HepG2 (cell line): ENCODE results near the gene POLR2J2. TPM values are rescaled to one million over a fixed set of nuclear protein-coding genes. Genes with fewer than 3 reads are reported as not detected.
"Not testable (repeated sequence)": the region's sequence is repeated elsewhere in the genome, so short reads cannot be mapped to it uniquely, and the experiment has no call there.

Source experiments
- ATAC-seq: fragments of 200-7000 bp; cut with Tn5 transposase; 3 replicates; pipeline ENCODE4 v1.9.1; 2020; ENCODE audit warnings: mild to moderate bottlenecking, moderate library complexity
- BruUV-seq: library from RNA; stranded (reverse); fragments of 400-500 nt; replicated peaks from 2 replicates; lab custom pipeline; 2021; lab: Mats Ljungman, UMichigan
- CTCF ChIA-PET: fragments of 300-600 bp; formaldehyde crosslinking; extraction: SDS; loops from one replicate; lab custom pipeline; 2021; ENCODE audit warnings: low total read pairs, inconsistent platforms, low intra/inter-chr PET ratio; lab: Yijun Ruan, JAX
- POLR2A ChIA-PET: fragments of 350-600 bp; sonication (Branson Sonifier 250); formaldehyde crosslinking; loops from one replicate; lab custom pipeline; 2020; ENCODE audit warnings: antibody characterized with exemption, inconsistent platforms; lab: Yijun Ruan, JAX
- DNase-seq: peaks from one replicate; pipeline ENCODE4 v3.0.0-alpha.2; 2015; ENCODE audit warnings: low spot score
- FAIRE-seq: peaks from 3 replicates; lab custom pipeline; 2011; peaks lifted over from hg19 to GRCh38; lab: Jason Lieb, UNC
- H2AFZ ChIP-seq: one replicate; pipeline ENCODE4 v1.6.1; 2011; ENCODE audit warnings: low read length, inconsistent platforms
- H3K27ac ChIP-seq: fragments of 300-600 bp; 3 replicates; pipeline ENCODE4 v1.8.0; 2011; ENCODE audit warnings: mixed run types, mild to moderate bottlenecking, mixed read lengths, low read length, inconsistent platforms; ENCODE audit not compliant: insufficient read depth; ENCODE audit errors: extremely low read length
- H3K27me3 ChIP-seq, 2 experiments: fragments of 200-600 bp in 1 of 2; 2 replicates in 1 of 2; 3 replicates in 1 of 2; pipeline versions ENCODE4 v1.6.0 to v1.8.0; 2011; ENCODE audit warnings: low read length in 2 of 2, mild to moderate bottlenecking in 2 of 2, moderate library complexity in 2 of 2, inconsistent platforms in 1 of 2; ENCODE audit not compliant: insufficient read depth in 2 of 2, control insufficient read depth in 1 of 2
- H3K36me3 ChIP-seq, 2 experiments: fragments of 200-600 bp in 1 of 2; replicated peaks in 1 of 2; 2 replicates in 1 of 2; 3 replicates in 1 of 2; pipeline versions ENCODE4 v1.5.1 to v1.8.0; 2011; ENCODE audit warnings: low read length in 2 of 2, inconsistent platforms in 1 of 2; ENCODE audit not compliant: insufficient read depth in 2 of 2, control insufficient read depth in 1 of 2
- H3K4me1 ChIP-seq: 2 replicates; pipeline ENCODE4 v1.5.1; 2012; ENCODE audit warnings: low read length, inconsistent platforms; ENCODE audit not compliant: insufficient read depth
- H3K4me2 ChIP-seq: 2 replicates; pipeline ENCODE4 v1.6.0; 2011; ENCODE audit warnings: low read depth, low read length, inconsistent platforms
- H3K4me3 ChIP-seq, 3 experiments: fragments of 200-600 bp in 1 of 3; sonication (generic), shearing (Covaris generic) in 1 of 3; replicated peaks in 1 of 3; 2 replicates each; pipeline ENCODE4 v1.5.1; 2011 to 2016; ENCODE audit warnings: low read length in 3 of 3, inconsistent platforms in 2 of 3, low read depth in 2 of 3, mild to moderate bottlenecking in 2 of 3, control low read depth in 1 of 3, mixed read lengths in 1 of 3; ENCODE audit not compliant: insufficient read depth in 1 of 3
- H3K79me2 ChIP-seq: one replicate; pipeline ENCODE4 v1.6.1; 2011; ENCODE audit warnings: low read length, inconsistent platforms; ENCODE audit not compliant: insufficient read depth
- H3K9ac ChIP-seq: 2 replicates; pipeline ENCODE4 v1.6.0; 2011; ENCODE audit warnings: mild to moderate bottlenecking, low read depth, low read length, inconsistent platforms; ENCODE audit not compliant: insufficient read depth
- H3K9me3 ChIP-seq: 2 replicates; pipeline ENCODE4 v1.5.1; 2012; ENCODE audit warnings: mild to moderate bottlenecking, low read length
- H4K20me1 ChIP-seq: 2 replicates; pipeline ENCODE4 v1.6.0; 2011; ENCODE audit warnings: inconsistent platforms, mild to moderate bottlenecking, low read length, moderate library complexity; ENCODE audit not compliant: insufficient read depth
- GABPB1 ChIP-seq: IDR thresholded peaks from 2 replicates; pipeline ENCODE4 v1.6.1; 2016; ENCODE audit warnings: mild to moderate bottlenecking, missing genetic modification reagents, moderate library complexity, missing compliant biosample characterization
- KDM2A ChIP-seq: sonication (generic); formaldehyde crosslinking; IDR thresholded peaks from 2 replicates; pipeline ENCODE4 v1.4.0; 2020; ENCODE audit warnings: low read depth, missing genetic modification reagents, borderline replicate concordance
- WGBS: methylation state at CpG from one replicate; pipeline ENCODE4 v1.1.6; 2017; ENCODE audit warnings: low lambda C conversion rate; 5-methylcytosine and 5-hydroxymethylcytosine counted together
- in situ Hi-C: cut with HindIII; loops from 2 replicates; pipeline ENCODE4 v1.10.0; 2017; ENCODE audit warnings: low pct_unique_long_range_greater_than_20kb; ENCODE audit not compliant: extremely low pct_ligation_motif_present
- intact Hi-C: fragments of 100-400 bp; cut with micrococcal nuclease; formaldehyde crosslinking; loops from one replicate; pipeline ENCODE4 v1.10.0; 2022; ENCODE audit not compliant: unreplicated experiment
- polyA plus RNA-seq, 8 experiments: library from polyadenylated mRNA; depleted of rRNA in 3 of 8; stranded (reverse) in 7 of 8; unstranded in 1 of 8; fragments of >200 nt; fragmentation: Illumina TruSeq in 4 of 8; extraction: Trizol in 4 of 8; gene quantifications; 2 replicates each; pipeline versions ENCODE4 v1.2.1 to v1.2.3, GENCODE V29; 2011 to 2016; ENCODE audit warnings: low read depth in 4 of 8, missing spikeins in 1 of 8, mixed read lengths in 1 of 8; ENCODE audit not compliant: insufficient read depth in 1 of 8
- small RNA-seq, 3 experiments: library from RNA; depleted of rRNA; stranded (forward); fragments of <200 nt; gene quantifications; one replicate each; pipeline ENCODE3, GENCODE V24; 2012; ENCODE audit warnings: low read depth in 2 of 3, low replicate concordance in 1 of 3; ENCODE audit not compliant: insufficient read length in 3 of 3, insufficient read depth in 2 of 3
- total RNA-seq, 5 experiments: library from RNA; depleted of rRNA; stranded (reverse); fragments of >200 nt; fragmentation: Illumina TruSeq; extraction: Trizol; gene quantifications; 2 replicates each; pipeline ENCODE4 v1.2.3, GENCODE V29; 2016; ENCODE audit warnings: low read depth in 1 of 5
- TF ChIP-seq, protein P1 (sequence below): sonication (generic); formaldehyde crosslinking; IDR thresholded peaks from 2 replicates; pipeline ENCODE4 v1.4.0; 2020; ENCODE audit warnings: missing genetic modification reagents

POLR2J2 gene
- total and polyA plus RNA-seq, 2 of the 13 experiments (the other 11 are each of a cell fraction or from before 2014, with no cell fraction given), result 1.6 to 2.7 TPM

DNA sequence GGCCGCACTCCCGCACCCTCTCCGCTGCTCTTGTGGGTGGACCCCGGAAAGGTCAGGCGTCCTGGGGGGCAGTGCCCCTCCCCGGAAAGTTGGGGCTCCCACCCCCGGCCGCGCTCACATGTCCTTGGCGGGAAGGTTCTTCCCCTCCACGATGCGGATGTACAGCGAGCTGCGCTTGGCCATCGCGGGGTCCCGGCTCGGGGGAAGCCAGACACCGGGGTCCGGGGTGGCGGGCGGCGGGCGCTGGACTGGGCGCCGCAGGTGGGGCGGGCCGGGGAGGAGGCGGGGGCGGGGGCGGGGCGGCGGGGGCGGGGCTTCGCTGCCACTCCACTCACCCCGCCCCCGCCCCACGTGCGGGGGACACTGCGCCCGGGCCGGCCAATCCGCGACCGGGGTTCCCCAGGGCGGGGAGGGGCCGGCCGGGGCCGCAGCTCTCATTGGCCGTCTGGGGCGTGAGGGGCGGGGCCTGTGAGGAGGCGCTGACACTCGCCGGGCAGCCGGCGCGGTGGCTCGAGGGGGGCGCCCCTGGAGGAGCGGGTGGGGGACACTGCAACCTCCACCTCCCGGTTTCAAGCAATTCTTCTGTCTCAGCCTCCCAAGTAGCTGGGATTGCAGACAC is 54.8 kb downstream of the POLR2J2 start, which contains the start of gene RASA4:
Gene RASA4 (minus strand): TSS at position 250 of the 619 bp plus-strand sequence. CDS start 67 bp downstream, at position 183.
- WGBS, result no CpG with 5 or more reads among the region's 62 CpGs
- H3K79me2 ChIP-seq, H4K20me1 ChIP-seq, H3K36me3 ChIP-seq, intact Hi-C loops, H2AFZ ChIP-seq, DNase-seq, in situ Hi-C loops, FAIRE-seq, H3K27me3 ChIP-seq, H3K9ac ChIP-seq, H3K4me1 ChIP-seq, POLR2A ChIA-PET, H3K27ac ChIP-seq, H3K9me3 ChIP-seq, BruUV-seq, CTCF ChIA-PET: not testable (repeated sequence)
- peak; percentile 41; the same call in 1 of the 2 replicates for TF ChIP-seq KDM2A (CRISPR knock-in tag)
- TF ChIP-seq, protein P1, sequence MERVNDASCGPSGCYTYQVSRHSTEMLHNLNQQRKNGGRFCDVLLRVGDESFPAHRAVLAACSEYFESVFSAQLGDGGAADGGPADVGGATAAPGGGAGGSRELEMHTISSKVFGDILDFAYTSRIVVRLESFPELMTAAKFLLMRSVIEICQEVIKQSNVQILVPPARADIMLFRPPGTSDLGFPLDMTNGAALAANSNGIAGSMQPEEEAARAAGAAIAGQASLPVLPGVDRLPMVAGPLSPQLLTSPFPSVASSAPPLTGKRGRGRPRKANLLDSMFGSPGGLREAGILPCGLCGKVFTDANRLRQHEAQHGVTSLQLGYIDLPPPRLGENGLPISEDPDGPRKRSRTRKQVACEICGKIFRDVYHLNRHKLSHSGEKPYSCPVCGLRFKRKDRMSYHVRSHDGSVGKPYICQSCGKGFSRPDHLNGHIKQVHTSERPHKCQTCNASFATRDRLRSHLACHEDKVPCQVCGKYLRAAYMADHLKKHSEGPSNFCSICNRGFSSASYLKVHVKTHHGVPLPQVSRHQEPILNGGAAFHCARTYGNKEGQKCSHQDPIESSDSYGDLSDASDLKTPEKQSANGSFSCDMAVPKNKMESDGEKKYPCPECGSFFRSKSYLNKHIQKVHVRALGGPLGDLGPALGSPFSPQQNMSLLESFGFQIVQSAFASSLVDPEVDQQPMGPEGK (CRISPR knock-in tag), result peak; percentile 40; the same call in 1 of the 2 replicates
- peak; percentile 12; the same call in 1 of the 2 replicates for TF ChIP-seq GABPB1
- Histone ChIP-seq H3K4me3 (peak within 1 kb of the TSS in 2 of 3 experiments; percentile 46 to 47; a peak in 3 of 6 replicates), H3K4me2 (peak within 1 kb of the TSS; percentile 36; the same call in 1 of the 2 replicates)
- peak; percentile 82 for ATAC-seq

Small RNA genes within 50 kb of the gene (small RNA-seq; reads per million reads assigned to genes)
- 0 reads per million in 3 experiments for gene AC105052.3
- gene UPK3BL1, result 0 reads per million in 3 experiments

Other genes starting within 250 kb of the POLR2J2 start
- gene ORAI2, start 238.1 kb downstream of the POLR2J2 start, total RNA-seq (2016; rRNA removed; fragmentation: Illumina TruSeq; extraction: Trizol), result 6.0 and 6.1 TPM in 2 replicates
- gene ORAI2, start 238.1 kb downstream of the POLR2J2 start, polyA plus RNA-seq (2011; rRNA removed), result 3.0 and 5.6 TPM in 2 replicates
- 8.7 and 8.8 TPM in 2 replicates for gene ALKBH4, start 206.8 kb downstream of the POLR2J2 start, total RNA-seq (2016; rRNA removed; fragmentation: Illumina TruSeq; extraction: Trizol)
- gene ALKBH4, start 206.8 kb downstream of the POLR2J2 start, polyA plus RNA-seq (2011; rRNA removed), result 2.6 and 3.4 TPM in 2 replicates
- 14.5 and 16.3 TPM in 2 replicates for gene LRWD1, start 206.7 kb downstream of the POLR2J2 start, total RNA-seq (2016; rRNA removed; fragmentation: Illumina TruSeq; extraction: Trizol)
- 8.5 and 12.7 TPM in 2 replicates for gene LRWD1, start 206.7 kb downstream of the POLR2J2 start, polyA plus RNA-seq (2011; rRNA removed)
- 35.2 and 41.2 TPM in 2 replicates for gene POLR2J, start 192.7 kb downstream of the POLR2J2 start, total RNA-seq (2016; rRNA removed; fragmentation: Illumina TruSeq; extraction: Trizol)
- gene POLR2J, start 192.7 kb downstream of the POLR2J2 start, polyA plus RNA-seq (2011; rRNA removed), result 62.1 and 71.4 TPM in 2 replicates
- gene RASA4B, start 153.9 kb downstream of the POLR2J2 start, total RNA-seq (2016; rRNA removed; fragmentation: Illumina TruSeq; extraction: Trizol), result 0.48 and 0.82 TPM in 2 replicates
- gene RASA4B, start 153.9 kb downstream of the POLR2J2 start, polyA plus RNA-seq (2011; rRNA removed), result 1.3 and 2.6 TPM in 2 replicates
- gene UPK3BL2, start 128.0 kb downstream of the POLR2J2 start, total RNA-seq (2016; rRNA removed; fragmentation: Illumina TruSeq; extraction: Trizol), result 0.79 and 2.4 TPM in 2 replicates
- gene UPK3BL2, start 128.0 kb downstream of the POLR2J2 start, polyA plus RNA-seq (2011; rRNA removed), result 7.9 and 8.9 TPM in 2 replicates
- not detected in 2 replicates for gene SPDYE2, start 120.4 kb downstream of the POLR2J2 start, total RNA-seq (2016; rRNA removed; fragmentation: Illumina TruSeq; extraction: Trizol)
- not detected in 2 replicates for gene SPDYE2, start 120.4 kb downstream of the POLR2J2 start, polyA plus RNA-seq (2011; rRNA removed)
- 24.0 and 28.0 TPM in 2 replicates for gene POLR2J3, start 99.1 kb downstream of the POLR2J2 start, total RNA-seq (2016; rRNA removed; fragmentation: Illumina TruSeq; extraction: Trizol)
- 34.2 and 36.5 TPM in 2 replicates for gene POLR2J3, start 99.1 kb downstream of the POLR2J2 start, polyA plus RNA-seq (2011; rRNA removed)
- gene RASA4, start 54.9 kb downstream of the POLR2J2 start, total RNA-seq (2016; rRNA removed; fragmentation: Illumina TruSeq; extraction: Trizol), result 0.59 and 1.1 TPM in 2 replicates
- gene RASA4, start 54.9 kb downstream of the POLR2J2 start, polyA plus RNA-seq (2011; rRNA removed), result 1.6 and 3.2 TPM in 2 replicates
- 3.5 and 6.3 TPM in 2 replicates for gene UPK3BL1, start 28.9 kb downstream of the POLR2J2 start, total RNA-seq (2016; rRNA removed; fragmentation: Illumina TruSeq; extraction: Trizol)
- 13.8 and 20.5 TPM in 2 replicates for gene UPK3BL1, start 28.9 kb downstream of the POLR2J2 start, polyA plus RNA-seq (2011; rRNA removed)
- not detected in 2 replicates for gene SPDYE2B, start 21.3 kb downstream of the POLR2J2 start, total RNA-seq (2016; rRNA removed; fragmentation: Illumina TruSeq; extraction: Trizol)
- not detected in 2 replicates for gene SPDYE2B, start 21.3 kb downstream of the POLR2J2 start, polyA plus RNA-seq (2011; rRNA removed)
- gene FAM185A, start 77.3 kb upstream of the POLR2J2 start, total RNA-seq (2016; rRNA removed; fragmentation: Illumina TruSeq; extraction: Trizol), result 11.6 and 12.9 TPM in 2 replicates
- gene FAM185A, start 77.3 kb upstream of the POLR2J2 start, polyA plus RNA-seq (2011; rRNA removed), result 5.0 and 5.4 TPM in 2 replicates
- 0.20 and 0.38 TPM in 2 replicates for gene LRRC17, start 241.3 kb upstream of the POLR2J2 start, total RNA-seq (2016; rRNA removed; fragmentation: Illumina TruSeq; extraction: Trizol)
- gene LRRC17, start 241.3 kb upstream of the POLR2J2 start, polyA plus RNA-seq (2011; rRNA removed), result 0.66 and 0.67 TPM in 2 replicates